GM23338 (cell line): Measurements from ENCODE around the gene SPRED3. TPM values are rescaled to one million over a fixed set of nuclear protein-coding genes. Genes with fewer than 3 reads are reported as not detected.
"Not testable (repeated sequence)": the region's sequence is repeated elsewhere in the genome, so short reads cannot be mapped to it uniquely, and the experiment has no call there.

Source experiments
- ATAC-seq: fragments of 200-7000 bp; cut with Tn5 transposase; 3 replicates; pipeline ENCODE4 v1.9.1; 2020
- DNase-seq: peaks from one replicate; pipeline ENCODE4 v3.0.0-alpha.2; 2015; ENCODE audit warnings: low spot score
- H2AFZ ChIP-seq: fragments of 200-600 bp; sonication (generic); 2 replicates; pipeline ENCODE4 v1.8.0; 2016; ENCODE audit warnings: antibody characterized with exemption, mild to moderate bottlenecking, moderate library complexity
- H3F3A ChIP-seq: fragments of 200-600 bp; sonication (generic); replicated peaks from 2 replicates; pipeline ENCODE4 v1.8.0; 2017; ENCODE audit warnings: antibody characterized with exemption, mixed run types, low read depth
- H3K27ac ChIP-seq: fragments of 200-600 bp; sonication (generic); 2 replicates; pipeline ENCODE4 v1.6.1; 2016; ENCODE audit warnings: low read depth
- H3K27me3 ChIP-seq: fragments of 200-600 bp; sonication (generic); 2 replicates; pipeline ENCODE4 v1.8.0; 2016; ENCODE audit warnings: mild to moderate bottlenecking, mixed run types, moderate library complexity; ENCODE audit not compliant: insufficient read depth
- H3K36me3 ChIP-seq: fragments of 200-600 bp; sonication (generic); 2 replicates; pipeline ENCODE4 v1.8.0; 2016; ENCODE audit warnings: mild to moderate bottlenecking; ENCODE audit not compliant: insufficient read depth
- H3K4me1 ChIP-seq: fragments of 200-600 bp; sonication (generic); 2 replicates; pipeline ENCODE4 v1.8.0; 2016; ENCODE audit warnings: mild to moderate bottlenecking, moderate library complexity; ENCODE audit not compliant: insufficient read depth
- H3K4me2 ChIP-seq: fragments of 200-600 bp; sonication (generic); 2 replicates; pipeline ENCODE4 v1.7.1; 2017; ENCODE audit warnings: mixed run types
- H3K4me3 ChIP-seq: fragments of 200-600 bp; sonication (generic); 2 replicates; pipeline ENCODE4 v1.6.1; 2016; ENCODE audit warnings: mixed run types
- H3K79me2 ChIP-seq: fragments of 200-600 bp; sonication (generic); replicated peaks from 2 replicates; pipeline ENCODE4 v1.8.0; 2017; ENCODE audit warnings: mild to moderate bottlenecking; ENCODE audit not compliant: insufficient read depth
- H3K9me2 ChIP-seq: fragments of 200-600 bp; sonication (generic); 2 replicates; pipeline ENCODE4 v1.8.0; 2017; ENCODE audit not compliant: insufficient read depth
- H4K20me1 ChIP-seq: fragments of 200-600 bp; sonication (generic); replicated peaks from 2 replicates; pipeline ENCODE4 v1.8.0; 2017; ENCODE audit warnings: mild to moderate bottlenecking; ENCODE audit not compliant: insufficient read depth
- H3K27ac Mint-ChIP-seq: 2 replicates; pipeline ENCODE4 v1.8.0; 2020; ENCODE audit warnings: inconsistent platforms, mild to moderate bottlenecking, moderate library complexity, mixed read lengths
- H3K27me3 Mint-ChIP-seq: 3 replicates; pipeline ENCODE4 v1.8.0; 2022; ENCODE audit warnings: low read depth, mild to moderate bottlenecking, moderate library complexity, mixed read lengths, inconsistent platforms; ENCODE audit not compliant: insufficient read depth, poor library complexity
- H3K36me3 Mint-ChIP-seq: 3 replicates; pipeline ENCODE4 v1.8.0; 2021; ENCODE audit warnings: low read depth, mild to moderate bottlenecking, inconsistent platforms, moderate library complexity, mixed read lengths
- H3K4me1 Mint-ChIP-seq: 3 replicates; pipeline ENCODE4 v1.8.0; 2020; ENCODE audit warnings: mild to moderate bottlenecking, inconsistent platforms, mixed read lengths
- H3K4me3 Mint-ChIP-seq: 3 replicates; pipeline ENCODE4 v1.8.0; 2021; ENCODE audit warnings: moderate library complexity, mild to moderate bottlenecking, inconsistent platforms, mixed read lengths
- H3K9me3 Mint-ChIP-seq: 3 replicates; pipeline ENCODE4 v1.8.0; 2020; ENCODE audit warnings: moderate library complexity, mild to moderate bottlenecking, inconsistent platforms, mixed read lengths
- CREB1 ChIP-seq: fragments of 250-450 bp; sonication (Bioruptor Pico); IDR thresholded peaks from 2 replicates; pipeline ENCODE4 v1.5.0; 2020; ENCODE audit warnings: low read depth, mild to moderate bottlenecking, moderate library complexity
- ZNF114 ChIP-seq: fragments of 250-450 bp; sonication (Bioruptor Pico); IDR thresholded peaks from 2 replicates; pipeline ENCODE4 v1.5.0; 2020; ENCODE audit warnings: mild to moderate bottlenecking, moderate library complexity
- ZNF331 ChIP-seq: fragments of 250-450 bp; sonication (Bioruptor Pico); IDR thresholded peaks from 2 replicates; pipeline ENCODE4 v1.5.0; 2020; ENCODE audit warnings: low read depth, mild to moderate bottlenecking, moderate library complexity
- polyA plus RNA-seq: library from polyadenylated mRNA; unstranded; fragments of >200 nt; fragmentation: Nextera tagmentation; extraction: Ambion mirVana; gene quantifications from 2 replicates; pipeline ENCODE4 v1.2.1, GENCODE V29; 2016
- total RNA-seq: library from RNA; depleted of rRNA; stranded (reverse); fragments of >200 nt; shearing (Covaris generic); gene quantifications from 2 replicates; pipeline ENCODE4 v1.2.3, GENCODE V29; 2014
- TF ChIP-seq, protein P1 (sequence below), 2 experiments: fragments of 200-600 bp in 1 of 2; sonication (generic) in 1 of 2; conservative IDR thresholded peaks; 2 replicates each; pipeline versions ENCODE4 v1.5.1 to v1.6.1; 2016 to 2017; ENCODE audit warnings: antibody characterized with exemption in 2 of 2, low read depth in 2 of 2, mild to moderate bottlenecking in 2 of 2, moderate library complexity in 1 of 2
- TF ChIP-seq, protein P2 (sequence below): IDR thresholded peaks from 2 replicates; pipeline ENCODE4 v1.6.1; 2016; ENCODE audit warnings: antibody characterized with exemption
- TF ChIP-seq, protein P3 (sequence below): IDR thresholded peaks from one replicate; pipeline ENCODE4 v1.6.1; 2018; ENCODE audit warnings: antibody characterized with exemption; ENCODE audit not compliant: unreplicated experiment

The SPRED3 gene
- total and polyA plus RNA-seq, 2 experiments from 2014 or later: 3.9 to 11.6 TPM

DNA sequence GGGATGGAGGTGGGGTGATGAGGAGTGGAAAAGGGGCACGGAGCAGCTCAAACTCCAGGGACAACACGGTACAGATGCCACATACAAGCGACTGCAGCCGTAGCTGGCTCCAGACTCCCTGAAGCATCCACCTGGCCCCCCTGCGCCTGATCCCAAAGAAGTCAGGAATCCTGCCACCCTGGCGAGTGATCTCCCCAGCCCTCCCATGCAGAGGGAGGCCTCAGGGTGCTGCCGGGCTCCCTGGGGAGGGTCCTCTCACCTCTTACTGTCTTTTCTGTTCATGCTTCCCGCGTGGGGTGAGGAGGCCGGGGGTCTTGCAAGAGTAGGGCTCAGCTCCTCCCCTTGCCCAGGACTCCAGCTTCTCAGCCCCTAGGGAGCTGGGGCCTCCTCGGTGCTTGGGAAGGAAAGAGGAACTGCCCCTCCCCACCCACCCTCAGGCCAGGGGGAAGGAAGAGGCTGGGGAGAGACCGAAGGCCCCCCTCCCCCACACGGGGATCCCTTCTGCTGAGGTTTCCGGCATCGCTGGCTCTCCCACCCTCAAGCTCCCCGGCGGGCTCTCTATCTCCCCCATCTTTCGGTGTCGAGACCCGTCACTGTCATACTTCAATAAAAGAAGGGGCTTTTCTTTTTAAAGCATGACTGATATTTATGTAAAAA, 37.4 kb downstream of the SPRED3 start, which contains the start of gene RASGRP4:
TSS of gene RASGRP4 (minus strand) at position 410 of the 657 bp plus-strand sequence. CDS start at position 282, 128 bp downstream.
- H3K4me3 ChIP-seq: peak within 1 kb of the TSS; percentile 46
- H3F3A ChIP-seq: peaks cover 20% of the 10 kb centered on the region
- Mint-ChIP-seq H3K36me3 (no peaks in the 10 kb centered on the region), H3K27me3 (peaks cover 14% of the 10 kb centered on the region), H3K9me3 (no peaks in the 10 kb centered on the region), H3K4me3 (peak within 1 kb of the TSS; percentile 58; the same call in 2 of the 3 replicates), H3K27ac (no peak within 1 kb of the TSS; the same call in 1 of the 2 replicates), H3K4me1 (peaks cover 12% of the 10 kb centered on the region)
- H3K9me2 ChIP-seq: no peaks in the 10 kb centered on the region
- DNase-seq: peak; percentile 75
- H2AFZ ChIP-seq: peak within 1 kb of the TSS; percentile 95
- no peaks in the 10 kb centered on the region for H4K20me1 ChIP-seq
- H3K27ac ChIP-seq: 0 out of 2 replicates have a peak within 1 kb of the TSS, but pooled peaks have one; percentile 30
- TF ChIP-seq ZNF114 (CRISPR knock-in tag): no peak
- TF ChIP-seq, protein P1, sequence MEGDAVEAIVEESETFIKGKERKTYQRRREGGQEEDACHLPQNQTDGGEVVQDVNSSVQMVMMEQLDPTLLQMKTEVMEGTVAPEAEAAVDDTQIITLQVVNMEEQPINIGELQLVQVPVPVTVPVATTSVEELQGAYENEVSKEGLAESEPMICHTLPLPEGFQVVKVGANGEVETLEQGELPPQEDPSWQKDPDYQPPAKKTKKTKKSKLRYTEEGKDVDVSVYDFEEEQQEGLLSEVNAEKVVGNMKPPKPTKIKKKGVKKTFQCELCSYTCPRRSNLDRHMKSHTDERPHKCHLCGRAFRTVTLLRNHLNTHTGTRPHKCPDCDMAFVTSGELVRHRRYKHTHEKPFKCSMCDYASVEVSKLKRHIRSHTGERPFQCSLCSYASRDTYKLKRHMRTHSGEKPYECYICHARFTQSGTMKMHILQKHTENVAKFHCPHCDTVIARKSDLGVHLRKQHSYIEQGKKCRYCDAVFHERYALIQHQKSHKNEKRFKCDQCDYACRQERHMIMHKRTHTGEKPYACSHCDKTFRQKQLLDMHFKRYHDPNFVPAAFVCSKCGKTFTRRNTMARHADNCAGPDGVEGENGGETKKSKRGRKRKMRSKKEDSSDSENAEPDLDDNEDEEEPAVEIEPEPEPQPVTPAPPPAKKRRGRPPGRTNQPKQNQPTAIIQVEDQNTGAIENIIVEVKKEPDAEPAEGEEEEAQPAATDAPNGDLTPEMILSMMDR (conservative IDR thresholded peaks at IDR 0.05; ENCODE audit: low read depth in 2 of 2): 0 out of 4 replicates have a peak, but pooled peaks of 1 of the 2 experiments have one; percentile 1
- ATAC-seq: peak; percentile 81
- no peaks in the 10 kb centered on the region for H3K36me3 ChIP-seq
- no peaks in the 10 kb centered on the region for H3K79me2 ChIP-seq
- peaks cover 22% of the 10 kb centered on the region for H3K4me1 ChIP-seq
- no peaks in the 10 kb centered on the region for H3K27me3 ChIP-seq
- H3K4me2 ChIP-seq: peak within 1 kb of the TSS; percentile 56

DNA sequence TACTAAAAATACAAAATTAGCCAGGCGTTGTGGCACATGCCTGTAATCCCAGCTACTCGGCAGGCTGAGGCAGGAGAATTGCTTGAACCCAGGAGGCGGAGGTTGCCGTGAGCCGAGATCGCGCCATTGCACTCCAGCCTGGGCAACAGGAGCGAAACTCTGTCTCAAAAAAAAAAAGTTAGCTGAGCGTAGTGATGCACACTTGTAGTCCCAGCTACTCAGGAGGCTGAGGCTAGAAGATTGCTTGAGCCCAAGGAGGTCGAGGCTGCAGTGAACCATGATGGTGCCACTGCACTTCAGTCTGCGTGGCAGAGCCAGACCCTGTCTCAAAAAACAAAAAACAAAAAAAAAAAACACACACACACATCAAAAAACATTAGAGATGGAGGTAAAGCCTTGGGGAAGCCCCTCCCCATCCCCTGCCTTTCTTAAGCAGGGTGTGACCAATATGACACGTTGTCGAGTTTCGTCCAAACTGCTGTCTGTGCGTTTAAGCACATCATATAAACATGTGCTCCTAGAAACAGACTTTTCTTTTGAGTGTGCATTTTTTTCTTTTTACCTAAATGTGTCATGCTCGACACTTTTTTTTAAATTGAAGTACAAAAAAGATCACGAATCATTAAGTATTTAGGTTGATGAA, 38.7 kb downstream of the SPRED3 start:
- Histone ChIP-seq H3K4me2 (peak overlapping the region; percentile 56; the same call in 1 of the 2 replicates), H3F3A (peaks cover 20% of the 10 kb centered on the region), H3K27ac (0 out of 2 replicates have a peak overlapping the region, but pooled peaks have one; percentile 30), H2AFZ (peak overlapping the region; percentile 95), H3K4me1 (peaks cover 27% of the 10 kb centered on the region)
- not testable (repeated sequence) for H3K36me3 Mint-ChIP-seq, H3K79me2 ChIP-seq, H3K4me3 ChIP-seq, H3K36me3 ChIP-seq, H3K9me2 ChIP-seq, H3K4me3 Mint-ChIP-seq, H4K20me1 ChIP-seq, H3K27ac Mint-ChIP-seq, ATAC-seq, DNase-seq, H3K27me3 ChIP-seq, H3K9me3 Mint-ChIP-seq
- peaks cover 16% of the 10 kb centered on the region for H3K4me1 Mint-ChIP-seq
- peaks cover 14% of the 10 kb centered on the region for H3K27me3 Mint-ChIP-seq

DNA sequence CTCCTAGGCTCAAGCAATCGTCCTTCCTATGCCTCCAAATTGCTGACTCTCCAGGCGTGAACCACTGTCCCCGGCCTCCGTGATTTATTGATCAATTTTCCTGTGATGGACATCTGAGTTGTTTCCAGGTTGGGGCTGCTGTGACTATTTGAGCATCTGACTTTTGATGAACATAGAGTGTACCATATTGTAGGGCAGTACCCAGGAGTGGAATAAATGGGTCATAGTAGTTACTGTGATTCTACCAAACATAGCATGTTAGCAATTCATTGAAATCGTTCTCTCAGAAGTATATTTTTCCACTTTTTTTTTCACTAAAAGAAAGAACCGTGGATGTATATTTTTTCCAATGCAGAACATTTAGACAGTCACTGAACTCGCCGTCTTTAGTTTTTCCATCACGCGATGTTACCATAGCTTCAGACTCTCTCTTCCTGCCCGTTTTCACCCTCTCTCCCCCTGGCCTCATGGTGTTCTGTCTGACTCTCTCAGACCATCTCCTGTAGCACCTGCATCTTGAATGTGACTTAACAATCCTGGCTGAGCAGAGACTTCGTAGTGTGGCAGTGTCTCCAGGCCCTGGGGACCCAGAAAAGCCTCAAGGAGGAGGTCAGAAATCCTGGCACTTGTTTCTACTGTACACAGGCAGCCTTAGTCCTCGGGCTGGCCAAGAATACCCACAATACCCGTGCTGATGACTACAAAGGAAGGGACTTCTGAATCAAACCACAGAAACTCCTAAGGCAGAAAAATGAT, 40.7 kb downstream of the SPRED3 start:
- no peak for DNase-seq
- TF ChIP-seq, protein P2, sequence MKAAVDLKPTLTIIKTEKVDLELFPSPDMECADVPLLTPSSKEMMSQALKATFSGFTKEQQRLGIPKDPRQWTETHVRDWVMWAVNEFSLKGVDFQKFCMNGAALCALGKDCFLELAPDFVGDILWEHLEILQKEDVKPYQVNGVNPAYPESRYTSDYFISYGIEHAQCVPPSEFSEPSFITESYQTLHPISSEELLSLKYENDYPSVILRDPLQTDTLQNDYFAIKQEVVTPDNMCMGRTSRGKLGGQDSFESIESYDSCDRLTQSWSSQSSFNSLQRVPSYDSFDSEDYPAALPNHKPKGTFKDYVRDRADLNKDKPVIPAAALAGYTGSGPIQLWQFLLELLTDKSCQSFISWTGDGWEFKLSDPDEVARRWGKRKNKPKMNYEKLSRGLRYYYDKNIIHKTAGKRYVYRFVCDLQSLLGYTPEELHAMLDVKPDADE: no peak
- TF ChIP-seq CREB1 (CRISPR knock-in tag): no peak
- no peak for TF ChIP-seq ZNF331 (CRISPR knock-in tag)
- TF ChIP-seq, protein P3, sequence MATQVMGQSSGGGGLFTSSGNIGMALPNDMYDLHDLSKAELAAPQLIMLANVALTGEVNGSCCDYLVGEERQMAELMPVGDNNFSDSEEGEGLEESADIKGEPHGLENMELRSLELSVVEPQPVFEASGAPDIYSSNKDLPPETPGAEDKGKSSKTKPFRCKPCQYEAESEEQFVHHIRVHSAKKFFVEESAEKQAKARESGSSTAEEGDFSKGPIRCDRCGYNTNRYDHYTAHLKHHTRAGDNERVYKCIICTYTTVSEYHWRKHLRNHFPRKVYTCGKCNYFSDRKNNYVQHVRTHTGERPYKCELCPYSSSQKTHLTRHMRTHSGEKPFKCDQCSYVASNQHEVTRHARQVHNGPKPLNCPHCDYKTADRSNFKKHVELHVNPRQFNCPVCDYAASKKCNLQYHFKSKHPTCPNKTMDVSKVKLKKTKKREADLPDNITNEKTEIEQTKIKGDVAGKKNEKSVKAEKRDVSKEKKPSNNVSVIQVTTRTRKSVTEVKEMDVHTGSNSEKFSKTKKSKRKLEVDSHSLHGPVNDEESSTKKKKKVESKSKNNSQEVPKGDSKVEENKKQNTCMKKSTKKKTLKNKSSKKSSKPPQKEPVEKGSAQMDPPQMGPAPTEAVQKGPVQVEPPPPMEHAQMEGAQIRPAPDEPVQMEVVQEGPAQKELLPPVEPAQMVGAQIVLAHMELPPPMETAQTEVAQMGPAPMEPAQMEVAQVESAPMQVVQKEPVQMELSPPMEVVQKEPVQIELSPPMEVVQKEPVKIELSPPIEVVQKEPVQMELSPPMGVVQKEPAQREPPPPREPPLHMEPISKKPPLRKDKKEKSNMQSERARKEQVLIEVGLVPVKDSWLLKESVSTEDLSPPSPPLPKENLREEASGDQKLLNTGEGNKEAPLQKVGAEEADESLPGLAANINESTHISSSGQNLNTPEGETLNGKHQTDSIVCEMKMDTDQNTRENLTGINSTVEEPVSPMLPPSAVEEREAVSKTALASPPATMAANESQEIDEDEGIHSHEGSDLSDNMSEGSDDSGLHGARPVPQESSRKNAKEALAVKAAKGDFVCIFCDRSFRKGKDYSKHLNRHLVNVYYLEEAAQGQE: no peak

More for the DNA sequence above, 40.7 kb downstream of the SPRED3 start:
- no peak overlapping the region for H3K4me3 ChIP-seq
- peaks cover 19% of the 10 kb centered on the region for H3K4me1 Mint-ChIP-seq
- H3K27me3 Mint-ChIP-seq: peaks cover 17% of the 10 kb centered on the region
- H3K79me2 ChIP-seq: 0 out of 2 replicates have a peak, but pooled peaks cover 3% of the 10 kb centered on the region
- no peaks in the 10 kb centered on the region for H3K36me3 ChIP-seq
- no peaks in the 10 kb centered on the region for H3K36me3 Mint-ChIP-seq
- no peak overlapping the region; the same call in 2 of the 3 replicates for H3K4me3 Mint-ChIP-seq
- H3K27me3 ChIP-seq: no peaks in the 10 kb centered on the region
- H2AFZ ChIP-seq: no peak overlapping the region
- H3K4me2 ChIP-seq: no peak overlapping the region
- peaks cover 32% of the 10 kb centered on the region for H3K4me1 ChIP-seq
- 0 out of 2 replicates have a peak overlapping the region, but pooled peaks have one; percentile 4 for H3K27ac Mint-ChIP-seq
- H3K9me2 ChIP-seq: no peaks in the 10 kb centered on the region
- peak overlapping the region; percentile 66; the same call in 1 of the 2 replicates for H3K27ac ChIP-seq
- no peak for ATAC-seq
- no peaks in the 10 kb centered on the region for H4K20me1 ChIP-seq
- H3F3A ChIP-seq: peaks cover 25% of the 10 kb centered on the region
- H3K9me3 Mint-ChIP-seq: no peaks in the 10 kb centered on the region
